Fibroblast of skin of right quadriceps (primary cell): ENCODE data around the gene TMEM140.
A peak's percentile ranks its signal among the peaks of the same experiment; 100 is the strongest.

Experiments used
- DNase-seq: peaks from one replicate; pipeline ENCODE4 v3.0.0-alpha.2; 2013

The TMEM140 gene

DNA sequence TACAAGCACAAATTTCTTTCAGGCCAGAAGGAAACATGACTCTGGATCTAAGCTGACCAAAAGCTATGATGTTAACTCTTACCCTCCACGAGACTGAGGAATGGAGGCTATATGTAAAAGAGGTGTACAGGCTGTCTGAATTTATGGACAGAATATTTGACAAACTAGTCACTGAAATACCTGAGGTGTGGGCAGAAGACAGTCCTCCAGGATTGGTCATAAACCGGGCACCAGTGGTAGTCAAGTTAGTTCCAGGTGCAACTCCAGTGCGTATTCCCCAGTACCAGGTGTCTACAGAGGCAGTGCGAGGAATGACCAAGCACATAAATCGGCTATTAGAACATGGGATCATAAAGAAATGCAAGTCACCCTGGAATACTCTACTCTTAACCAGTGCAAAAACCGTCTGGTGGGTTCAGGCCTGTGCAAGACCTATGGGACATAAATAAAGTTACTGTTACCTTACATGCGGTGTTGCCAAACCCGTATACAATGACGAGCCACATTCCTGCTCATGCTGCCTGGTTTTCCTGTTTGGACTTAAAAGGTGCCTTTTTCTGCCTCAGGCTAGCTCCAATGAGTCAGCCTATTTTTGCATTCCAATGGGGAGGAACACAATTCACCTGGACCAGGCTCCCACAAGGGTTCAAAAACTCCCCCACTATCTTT is 29.3 kb downstream of the TMEM140 start:
- no peak for DNase-seq

GRCh38 chr7:135178364-135178763 is 30.5 kb downstream of the TMEM140 start:
- no peak for DNase-seq

DNA sequence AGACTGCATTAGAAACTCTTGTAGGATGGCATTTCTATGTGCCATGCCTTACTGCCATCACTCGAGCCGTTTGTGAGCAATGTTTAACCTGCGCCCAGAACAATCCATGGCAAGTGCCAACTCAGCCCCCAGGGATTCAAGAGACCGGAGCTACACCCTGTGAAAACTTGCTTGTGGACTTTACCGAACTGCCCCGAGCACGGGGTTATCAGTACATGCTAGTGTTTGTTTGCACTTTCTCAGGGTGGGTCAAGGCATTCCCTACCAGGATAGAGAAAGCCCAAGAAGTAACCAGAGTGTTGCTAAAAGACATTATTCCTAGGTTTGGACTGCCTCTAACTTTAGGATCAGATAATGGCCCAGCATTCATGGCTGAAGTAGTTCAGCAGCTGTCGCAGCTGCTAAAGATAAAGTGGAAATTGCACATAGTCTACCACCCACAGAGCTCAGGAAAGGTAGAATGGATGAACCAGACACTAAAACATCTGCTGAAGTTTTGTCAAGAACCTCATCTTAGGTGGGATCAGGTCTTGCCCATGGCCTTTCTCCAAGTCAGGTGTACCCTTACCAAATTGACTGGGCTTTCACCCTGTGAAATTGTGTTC is 31.6 kb downstream of the TMEM140 start:
- DNase-seq: no peak

DNA sequence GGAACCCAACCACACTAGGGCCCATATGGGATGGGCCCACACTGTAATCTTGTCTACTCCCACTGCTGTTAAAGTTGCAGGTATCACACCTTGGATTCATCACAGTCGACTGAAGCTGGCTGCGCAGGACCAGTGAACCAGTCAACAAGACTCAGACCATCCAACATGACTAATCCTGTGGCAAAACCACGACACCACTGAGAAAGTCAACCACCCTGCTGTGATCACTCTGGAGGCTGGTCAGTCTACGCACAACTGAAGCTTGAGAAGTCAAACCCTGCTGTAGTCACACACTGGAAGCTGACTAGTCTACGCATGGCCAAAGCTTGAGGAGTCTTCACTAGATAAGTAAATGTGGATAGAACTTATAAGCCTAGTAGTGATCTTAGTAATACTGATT is 32.2 kb downstream of the TMEM140 start:
- DNase-seq: no peak

DNA sequence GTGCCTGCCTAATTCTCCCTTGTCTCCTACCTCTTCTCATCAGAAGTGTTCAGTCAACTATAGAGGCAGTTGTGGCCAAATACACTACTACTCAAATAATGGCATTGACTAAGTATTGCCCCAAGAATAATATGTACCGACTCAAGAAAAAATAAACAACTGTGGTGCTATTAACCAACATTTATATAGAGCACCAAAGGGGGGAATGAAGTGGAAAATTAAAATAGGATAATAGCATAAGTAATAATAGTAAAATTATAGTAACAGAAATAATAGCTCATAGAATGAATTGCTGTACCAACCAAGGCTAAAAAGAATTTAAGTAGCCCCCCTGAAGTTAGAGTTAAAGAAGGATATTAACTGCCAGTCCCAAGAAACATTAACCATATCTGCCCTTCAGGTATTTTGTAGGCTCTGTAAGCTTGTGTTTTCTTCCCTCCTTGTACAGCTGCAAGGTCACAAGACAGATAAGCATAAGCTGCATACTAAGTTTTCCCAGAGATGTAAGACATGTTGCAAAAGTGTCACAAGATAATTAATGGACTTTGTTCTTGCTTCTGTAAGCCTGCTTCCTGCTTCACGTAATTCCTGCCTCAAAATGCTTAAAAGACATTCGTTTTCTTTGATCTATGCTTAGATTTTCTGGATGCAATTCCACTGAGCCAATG is 33.5 kb downstream of the TMEM140 start:
- DNase-seq: no peak

DNA sequence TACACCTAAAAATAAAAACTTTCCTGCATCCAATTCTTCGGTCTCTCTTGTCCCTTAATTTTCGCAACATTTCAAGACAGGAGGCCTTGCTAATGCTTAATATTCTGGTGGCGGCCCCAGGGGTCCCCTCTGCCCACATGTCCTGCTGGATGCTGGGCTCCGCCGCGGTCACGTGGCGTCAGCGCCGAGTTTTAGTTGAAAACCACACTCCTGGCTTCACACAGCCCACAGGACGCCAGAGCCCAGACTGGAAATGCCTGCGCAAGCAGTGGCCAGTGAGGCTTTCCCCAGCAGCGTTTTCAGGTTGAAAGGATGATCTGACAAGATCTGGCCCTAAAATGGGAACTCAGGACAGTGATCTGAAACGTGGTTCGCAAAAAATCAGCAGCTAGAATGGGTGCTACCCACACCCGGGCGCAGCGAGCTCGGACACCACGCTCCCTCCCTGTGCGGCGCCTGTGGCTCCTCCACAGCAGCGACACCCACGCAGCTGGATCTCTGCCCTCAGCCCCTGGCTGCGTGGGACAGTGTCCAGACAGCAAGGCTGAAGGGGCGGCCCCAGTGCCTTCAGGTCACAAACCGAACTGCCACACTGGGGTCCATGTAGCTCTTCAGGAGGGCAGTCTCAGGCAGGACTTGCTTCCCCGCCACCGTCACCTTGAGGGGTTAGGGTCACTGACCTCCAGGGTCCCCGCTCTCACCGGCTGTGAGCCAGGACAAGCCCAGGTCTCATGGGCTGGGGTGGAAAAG is 34.2 kb downstream of the TMEM140 start:
- no peak for DNase-seq

- no peak for DNase-seq
Observed at GRCh38 chr7:135183478-135183877, 35.6 kb downstream of the TMEM140 start.

GRCh38 chr7:135184254-135184841 is 36.5 kb downstream of the TMEM140 start:
- no peak for DNase-seq

DNA sequence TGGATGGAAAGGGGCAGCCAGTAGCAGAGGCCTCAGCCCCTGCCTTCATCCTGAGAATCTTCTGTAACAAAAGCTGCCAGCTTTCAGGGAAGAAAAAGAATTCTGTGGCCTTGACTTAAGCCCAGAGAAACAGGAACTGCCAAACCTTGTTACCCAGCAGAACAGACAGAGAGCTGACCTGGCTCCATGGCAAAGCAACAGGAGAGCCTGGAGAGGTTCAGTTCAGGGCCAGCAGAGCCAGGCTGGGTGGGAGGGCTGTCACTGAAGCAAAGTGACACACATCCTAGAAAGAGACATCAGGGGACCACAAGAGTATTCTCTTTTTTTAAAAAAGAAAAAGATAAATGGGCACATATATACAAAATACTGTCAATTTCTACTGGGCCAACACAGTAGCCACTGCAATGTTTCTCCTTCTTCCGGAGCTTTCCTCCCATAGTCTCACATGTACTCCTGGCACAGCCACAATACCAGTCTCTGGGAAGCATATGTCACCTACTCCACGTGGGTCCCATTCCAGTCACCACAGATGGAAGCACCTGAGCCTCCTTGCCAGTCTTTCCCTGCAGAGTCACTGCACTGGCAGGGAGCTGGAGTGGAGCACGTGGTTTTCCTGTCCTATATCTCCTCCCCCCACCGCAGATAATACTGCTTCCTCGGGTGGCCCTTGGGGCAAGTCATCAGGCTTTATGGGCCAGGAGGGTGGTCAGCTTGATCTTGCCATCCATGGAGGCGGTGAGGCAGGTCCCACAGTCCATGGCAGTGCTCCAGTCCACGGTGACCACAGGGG is 37.8 kb downstream of the TMEM140 start:
- no peak for DNase-seq

DNA sequence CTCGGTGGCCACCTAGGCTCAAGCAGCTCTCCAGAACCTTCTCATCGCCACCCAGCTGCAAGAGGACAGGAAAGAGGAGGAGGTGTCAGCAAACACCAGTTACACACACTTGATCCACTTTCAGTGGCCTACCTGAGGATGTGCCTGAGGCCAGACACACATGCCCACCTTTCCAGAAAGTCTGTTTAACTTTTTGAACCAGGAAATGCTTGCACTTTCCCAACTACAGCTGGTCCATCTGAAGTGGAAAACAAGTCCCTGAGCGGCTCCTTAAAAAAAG is 38.3 kb downstream of the TMEM140 start:
- no peak for DNase-seq

DNA sequence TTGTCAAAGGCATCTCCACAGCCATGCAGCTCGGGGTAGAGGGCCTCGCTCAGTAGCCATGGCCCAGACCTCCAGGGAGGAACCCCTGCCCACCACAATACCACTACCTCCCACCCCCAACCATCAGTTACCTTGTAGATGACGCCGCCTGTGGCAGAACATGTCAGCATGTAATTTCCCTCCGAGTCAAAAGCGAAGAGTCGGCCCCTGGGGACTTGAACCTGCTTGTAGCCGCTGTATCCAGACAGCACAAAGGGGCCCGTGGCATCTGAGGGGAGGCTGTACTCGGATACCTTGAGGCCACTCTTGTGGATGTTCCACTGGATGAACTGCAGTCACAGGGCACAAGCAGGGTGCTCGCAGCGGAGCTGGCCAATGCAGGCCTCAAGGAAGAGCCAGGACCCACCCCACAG is 39.0 kb downstream of the TMEM140 start:
- no peak for DNase-seq

GRCh38 chr7:135188298-135188984 is 40.6 kb downstream of the TMEM140 start:
- no peak for DNase-seq

DNA sequence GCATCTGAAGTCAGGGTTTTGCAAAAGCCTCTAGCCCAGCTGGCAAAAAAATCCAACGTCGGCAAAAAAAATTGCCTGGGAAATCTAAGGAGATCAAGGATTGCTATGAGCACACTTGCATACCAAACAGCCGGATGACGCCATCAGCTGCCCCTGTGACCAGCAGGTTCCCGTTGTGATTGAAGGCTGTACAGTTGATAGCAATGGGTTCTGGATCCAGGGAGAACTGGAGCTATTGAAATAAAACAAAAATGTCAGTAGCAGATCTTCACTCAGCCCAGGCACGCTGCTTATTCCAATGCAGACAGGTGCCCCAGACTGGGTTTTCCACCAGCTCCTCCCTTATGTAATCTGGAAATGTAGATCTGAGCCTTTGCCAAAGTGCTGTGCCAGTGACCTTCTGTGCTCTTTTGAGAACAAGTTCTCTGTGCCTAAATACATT is 41.4 kb downstream of the TMEM140 start:
- DNase-seq: no peak

DNA sequence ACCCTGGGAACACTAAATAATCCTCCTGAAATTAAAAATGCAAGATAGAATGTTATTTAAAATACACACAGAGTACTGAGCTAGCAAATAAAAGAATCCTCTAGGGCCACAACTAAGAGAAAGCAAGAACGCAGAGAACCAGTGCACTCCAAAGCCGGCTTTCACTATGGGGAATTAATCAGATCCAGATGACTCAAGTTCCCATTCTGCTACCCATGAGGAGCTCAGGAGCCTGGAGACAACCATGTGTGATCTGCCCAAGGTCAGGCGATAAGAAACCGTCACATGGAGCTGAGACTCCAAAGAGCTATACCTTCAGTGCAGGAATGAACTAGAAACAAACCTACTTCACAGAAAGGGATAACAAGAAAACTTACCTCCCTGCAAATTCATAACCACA is 42.1 kb downstream of the TMEM140 start:
- peak; percentile 75 for DNase-seq

- DNase-seq: no peak
Observed at GRCh38 chr7:135190703-135191102, 42.8 kb downstream of the TMEM140 start.

DNA sequence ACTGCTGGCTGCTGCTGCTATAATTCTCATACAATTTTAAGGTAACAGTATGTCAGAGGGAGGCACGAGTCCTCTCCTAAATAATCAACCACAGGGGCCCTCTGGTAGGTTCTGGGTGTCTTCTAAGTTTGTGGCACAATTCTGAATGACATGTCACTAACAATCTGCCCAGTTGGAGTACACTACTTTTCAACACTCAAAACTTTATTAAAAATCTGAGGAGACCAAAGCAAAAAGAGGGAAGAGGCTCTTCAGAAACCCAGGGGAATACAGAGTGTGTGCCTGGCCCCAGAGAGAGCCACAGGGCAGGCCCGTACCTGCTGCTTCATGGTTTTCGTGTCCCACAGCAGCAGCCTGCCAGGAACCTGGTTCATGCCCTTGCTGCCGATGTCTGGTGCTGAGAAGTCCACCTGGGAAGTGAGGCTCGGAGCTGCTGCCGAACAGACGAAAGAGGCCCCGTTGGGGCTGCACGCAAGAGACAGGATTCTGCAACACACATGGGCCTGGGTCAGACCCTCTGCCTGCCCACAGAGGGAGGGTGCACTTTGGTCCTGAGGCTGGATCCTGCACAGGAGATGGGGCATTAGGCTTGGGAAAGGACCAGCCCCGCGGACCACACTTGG is 45.2 kb downstream of the TMEM140 start:
- no peak for DNase-seq

GRCh38 chr7:135193615-135194081 is 45.8 kb downstream of the TMEM140 start:
- peak; percentile 96 for DNase-seq

DNA sequence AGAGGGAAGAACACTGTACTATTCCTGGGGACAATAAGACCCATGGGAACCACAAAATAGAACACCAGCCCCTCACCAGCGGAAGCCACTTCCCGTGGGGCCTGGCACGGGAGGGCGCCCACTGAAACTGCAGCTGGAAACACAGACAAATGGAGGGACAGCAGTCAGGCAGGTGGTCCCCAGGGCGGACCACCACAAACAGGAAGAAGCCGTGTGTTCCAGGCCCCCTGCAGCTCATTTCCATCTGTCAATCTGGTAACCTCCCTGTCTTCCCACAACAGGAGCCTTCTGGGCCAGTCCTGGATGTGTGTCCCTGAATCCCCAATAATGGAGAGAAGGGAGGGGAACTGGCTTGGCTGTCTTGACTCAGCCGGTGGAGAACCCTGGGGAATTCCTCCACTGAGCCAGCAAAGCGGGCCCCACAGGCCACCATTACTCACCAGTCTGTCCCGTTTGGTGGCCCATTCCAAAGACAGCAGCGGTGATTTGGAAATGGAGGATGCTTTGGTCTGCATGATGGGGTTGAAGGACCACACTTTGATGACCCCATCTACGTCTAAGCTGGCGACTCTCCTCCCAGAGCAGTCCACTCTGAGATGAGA is 46.7 kb downstream of the TMEM140 start:
- peak; percentile 24 for DNase-seq

DNA sequence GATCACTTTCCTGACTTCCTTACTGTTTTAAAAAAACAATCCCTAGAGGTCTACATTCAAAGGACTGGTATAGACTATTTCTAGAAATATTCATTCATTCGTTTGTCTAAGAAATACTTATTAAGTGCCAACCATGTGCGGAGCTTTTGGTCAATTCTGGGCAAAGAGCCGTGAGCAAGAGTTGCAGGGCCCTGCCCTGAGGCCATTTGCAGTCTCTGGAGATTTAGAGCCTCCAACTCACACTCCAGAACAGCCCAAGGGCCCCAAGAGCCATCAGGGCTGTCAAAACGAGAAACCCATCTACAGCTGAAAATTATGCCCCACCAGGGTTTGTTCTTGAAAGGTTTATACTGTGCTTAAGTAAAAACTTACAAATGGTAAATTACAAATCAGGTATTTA is 47.3 kb downstream of the TMEM140 start:
- DNase-seq: no peak

DNA sequence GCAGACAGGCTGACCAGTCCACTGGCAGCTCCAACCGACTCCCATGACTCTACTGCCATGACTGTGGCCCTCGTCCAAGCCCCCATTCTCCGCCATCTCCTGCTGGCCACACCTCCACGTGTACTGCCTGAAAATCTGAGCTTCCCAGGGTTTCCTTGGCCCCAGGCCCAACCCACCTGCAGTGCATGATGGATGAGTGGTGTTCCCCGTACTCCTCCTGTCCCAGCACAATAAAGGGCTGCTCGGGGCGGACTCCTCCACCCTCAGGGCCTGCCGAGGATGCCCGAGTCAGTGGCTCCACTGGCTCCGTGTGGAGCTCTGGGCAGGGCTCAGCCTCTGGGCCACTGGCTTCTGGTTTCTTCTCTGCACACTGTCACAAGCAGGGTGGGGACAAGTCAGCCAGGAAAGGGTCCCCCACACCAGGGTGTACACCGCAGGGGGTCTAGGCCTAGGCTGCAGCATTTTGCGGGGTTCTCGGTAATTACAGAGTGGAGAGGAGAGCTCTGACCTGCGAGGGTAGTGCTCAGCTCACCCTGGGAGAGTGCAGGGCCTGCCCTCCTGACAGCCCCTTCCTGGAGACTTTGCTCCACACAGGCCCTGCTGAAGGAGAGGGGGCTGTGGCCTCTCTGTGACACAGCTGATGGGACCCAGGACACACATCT is 48.2 kb downstream of the TMEM140 start:
- no peak for DNase-seq
